GM19372 (cell line): Measurements from ENCODE around the gene SLC22A4.

Experiments
- ATAC-seq: cut with Tn5 transposase; IDR thresholded peaks from one replicate; pipeline ENCODE4 v1.9.1; 2021; ENCODE audit warnings: mild to moderate bottlenecking, low read depth, moderate library complexity; ENCODE audit not compliant: unreplicated experiment

SLC22A4 gene

DNA sequence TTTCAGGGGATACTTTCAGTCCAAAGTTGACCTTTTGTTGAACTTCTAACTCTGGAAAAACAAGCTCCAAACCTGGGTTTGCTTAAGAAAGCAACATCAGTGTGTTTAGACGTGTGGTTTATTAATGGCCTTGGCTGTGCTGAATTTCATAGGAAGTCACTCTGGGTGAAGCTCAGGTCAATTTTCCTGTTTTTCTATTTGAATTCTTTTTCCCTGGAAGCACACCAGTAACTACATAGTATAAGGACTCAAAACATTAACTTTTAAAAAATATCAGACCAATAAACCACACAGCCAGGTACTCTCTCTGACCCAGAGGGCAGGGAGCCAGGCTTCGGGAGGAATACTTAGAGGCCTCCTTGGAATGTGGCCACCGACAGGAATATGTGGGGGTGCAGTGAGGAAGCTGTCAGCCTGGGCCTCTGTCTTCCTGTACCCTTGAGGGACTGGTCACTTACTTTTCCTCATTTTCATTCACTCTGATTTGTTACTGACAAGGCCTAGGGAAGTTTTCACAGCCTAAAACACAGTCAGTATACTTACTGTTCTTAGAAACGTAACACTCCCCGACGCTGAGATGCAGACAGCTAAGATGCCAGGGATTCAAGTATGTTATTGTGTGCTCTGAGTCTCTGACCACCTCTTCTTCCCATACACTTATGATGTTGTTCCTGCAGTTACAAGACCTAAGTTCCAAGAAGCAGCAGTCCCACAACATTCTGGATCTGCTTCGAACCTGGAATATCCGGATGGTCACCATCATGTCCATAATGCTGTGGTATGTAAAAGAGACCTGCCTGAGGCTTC, 94.3 kb downstream of the SLC22A4 start:
- ATAC-seq: no peak

DNA sequence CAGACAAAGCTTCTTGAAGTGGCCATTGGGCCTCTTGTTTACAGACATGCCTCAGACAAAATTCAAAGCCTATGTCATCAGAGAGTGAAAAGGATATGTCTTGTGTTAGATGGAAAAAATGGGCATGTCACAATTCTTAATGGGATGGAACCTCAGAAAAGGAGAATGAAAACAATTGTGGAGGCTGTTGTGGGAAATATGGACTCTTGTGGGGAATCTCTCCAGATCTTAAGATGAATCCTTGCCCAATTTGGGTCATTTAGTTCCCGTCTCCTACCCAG, 94.8 kb downstream of the SLC22A4 start:
- no peak for ATAC-seq

DNA sequence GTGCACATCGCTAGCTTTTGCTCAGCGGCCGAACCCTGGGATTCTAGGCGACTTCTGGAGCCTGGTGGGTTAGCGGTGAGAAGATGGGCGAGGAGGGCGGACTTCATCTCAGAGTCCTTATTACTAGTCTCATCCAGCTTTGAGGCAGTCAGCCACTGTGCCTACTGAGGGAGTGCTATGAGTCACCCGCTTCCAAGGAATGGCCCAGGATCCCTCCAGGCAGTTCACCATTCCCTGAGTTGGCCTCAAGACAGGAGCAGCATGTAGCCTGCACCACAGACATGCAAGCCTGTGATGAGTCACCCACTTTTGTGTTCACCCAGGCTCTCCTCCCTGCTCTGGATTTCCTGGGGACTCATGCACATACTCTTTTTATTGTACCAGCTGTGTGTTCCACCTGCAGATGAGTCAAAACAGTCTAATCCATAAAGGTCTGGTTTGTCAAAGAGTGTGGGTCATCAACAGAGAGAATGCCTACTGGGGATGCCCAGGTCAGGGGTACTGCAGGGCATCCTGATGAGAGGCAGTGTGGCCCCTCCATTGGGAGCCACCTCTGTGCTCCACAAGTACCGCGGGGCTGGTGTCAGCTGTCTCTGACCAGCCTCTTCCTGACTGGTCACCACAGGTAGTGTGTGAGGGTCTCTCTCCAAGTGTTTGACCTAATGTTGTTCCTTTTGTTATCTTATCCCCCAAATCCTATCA, 95.5 kb downstream of the SLC22A4 start:
- no peak for ATAC-seq

DNA sequence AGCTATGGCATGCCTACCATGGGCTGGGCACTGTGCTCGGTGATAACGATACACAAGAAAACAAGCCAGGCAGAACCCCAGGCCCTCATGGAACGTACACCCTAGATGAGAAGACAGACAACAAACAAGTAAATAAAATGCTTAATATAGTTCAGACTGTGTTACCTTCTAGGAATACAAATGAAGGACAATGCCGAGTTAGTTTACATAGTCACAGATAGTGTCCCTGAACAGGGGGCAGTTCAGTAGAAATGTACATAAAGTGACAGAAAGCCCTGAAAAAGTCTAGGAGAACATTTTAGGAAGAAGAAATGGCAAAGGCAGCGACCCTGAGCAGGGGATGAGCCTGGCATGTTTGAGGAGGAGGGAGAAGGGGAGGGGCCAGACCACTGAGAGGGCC, 97.1 kb downstream of the SLC22A4 start:
- ATAC-seq: no peak

DNA sequence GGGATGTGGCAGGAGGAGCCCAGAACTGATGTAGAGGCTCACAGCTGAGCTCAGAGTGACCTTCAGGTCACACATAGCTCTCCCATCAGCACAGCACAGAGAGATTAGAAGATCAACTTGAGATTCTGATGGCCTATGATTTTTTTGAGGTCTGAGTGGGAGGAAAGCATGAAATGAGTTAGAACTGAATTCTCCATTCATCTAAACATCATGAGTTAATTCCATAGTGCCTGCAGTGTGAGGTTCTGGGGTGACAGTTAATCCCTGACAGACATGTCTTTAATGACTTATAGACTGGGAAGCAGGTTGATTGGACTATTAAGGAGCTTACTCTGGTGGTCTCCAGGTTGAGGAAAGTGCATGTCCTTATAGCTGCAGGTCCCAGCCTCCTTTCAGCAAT, 97.7 kb downstream of the SLC22A4 start:
- no peak for ATAC-seq

DNA sequence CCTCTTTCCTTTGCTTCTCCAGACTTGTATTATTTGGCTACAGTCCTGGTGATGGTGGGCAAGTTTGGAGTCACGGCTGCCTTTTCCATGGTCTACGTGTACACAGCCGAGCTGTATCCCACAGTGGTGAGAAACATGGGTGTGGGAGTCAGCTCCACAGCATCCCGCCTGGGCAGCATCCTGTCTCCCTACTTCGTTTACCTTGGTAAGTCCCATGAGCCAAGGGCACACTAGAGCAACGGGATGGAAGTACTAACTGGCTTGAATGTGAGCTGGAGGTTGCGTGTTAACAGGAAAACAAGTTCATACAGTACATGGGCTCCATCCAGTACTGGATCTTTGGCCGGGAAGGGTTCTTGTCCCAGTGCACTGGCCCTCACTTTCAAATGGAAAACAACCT, 98.2 kb downstream of the SLC22A4 start:
- ATAC-seq: no peak

DNA sequence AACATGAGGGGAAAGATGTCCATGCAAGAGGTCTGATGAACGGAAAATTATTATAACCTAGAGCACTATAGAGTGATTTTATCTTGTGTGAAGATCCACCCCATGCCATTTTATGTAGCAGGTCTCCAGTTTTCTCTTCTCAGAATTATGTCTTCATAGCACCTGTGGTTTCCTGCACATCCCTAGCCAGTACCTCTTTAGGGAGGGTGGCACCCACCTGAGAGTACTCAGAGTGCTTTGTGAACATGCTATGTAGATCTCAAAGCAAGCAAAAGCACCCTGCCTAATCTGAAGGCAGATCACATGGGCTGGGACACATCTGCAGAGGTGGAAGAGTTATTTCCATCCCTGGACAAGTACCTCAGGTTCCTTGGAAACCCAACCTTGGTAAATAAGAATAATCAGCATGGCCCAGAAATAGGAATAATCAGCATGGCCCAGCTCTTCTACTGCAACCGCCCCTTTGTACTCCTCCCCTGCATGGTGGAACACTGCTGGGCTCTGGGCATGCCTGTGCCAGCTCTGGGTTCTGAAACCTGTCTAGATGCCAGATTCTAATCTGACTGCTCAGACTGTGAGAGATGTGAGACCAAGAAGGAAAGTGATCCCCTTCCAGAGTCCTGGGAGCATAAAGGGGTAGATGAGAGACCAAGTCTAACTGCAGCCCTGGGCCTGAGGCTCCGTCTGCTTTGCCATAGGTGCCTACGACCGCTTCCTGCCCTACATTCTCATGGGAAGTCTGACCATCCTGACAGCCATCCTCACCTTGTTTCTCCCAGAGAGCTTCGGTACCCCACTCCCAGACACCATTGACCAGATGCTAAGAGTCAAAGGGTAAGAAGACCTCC, 99.0 kb downstream of the SLC22A4 start:
- no peak for ATAC-seq
